Measurements from ENCODE around the gene SELENOO. TPM values are rescaled to one million over a fixed set of nuclear protein-coding genes. Genes with fewer than 3 reads are reported as not detected.

The SELENOO gene
- total RNA-seq, 1 experiment from 2014 or later, result 19.0 TPM

DNA sequence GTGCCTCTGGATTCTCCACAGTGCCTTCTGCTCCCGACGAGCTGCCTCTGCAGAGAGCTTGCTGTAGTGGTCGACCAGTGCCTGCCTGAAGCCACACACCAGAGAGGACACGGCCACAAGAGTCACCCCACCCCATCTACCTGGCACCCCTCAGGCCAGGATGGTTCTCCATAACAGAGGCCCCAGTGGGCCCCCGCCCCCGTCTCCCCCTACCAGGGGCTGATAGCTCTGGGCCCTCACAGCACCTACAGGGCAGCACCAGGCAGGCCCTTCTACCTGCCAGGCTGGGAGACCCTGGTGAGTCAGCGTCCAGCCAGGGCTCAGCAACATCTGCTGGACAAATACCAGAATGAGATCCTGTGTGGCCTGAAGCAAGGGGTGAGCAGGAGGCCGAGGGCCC, 21.7 kb downstream of the SELENOO start:
- Mint-ChIP-seq H3K9me3 (no peaks in the 10 kb centered on the region), H3K4me3 (no peak overlapping the region), H3K4me1 (peaks cover 5 to 9% of the 10 kb centered on the region in 2 experiments), H3K27me3 (ENCODE audit: low read depth) (no peaks in the 10 kb centered on the region), H3K36me3 (ENCODE audit: insufficient read depth in 1 of 3, low read depth in 3 of 3) (peaks cover 15 to 61% (median 53%) of the 10 kb centered on the region in 3 experiments), H3K27ac (no peak overlapping the region)
- no peak overlapping the region for H2BK15ac ChIP-seq (ENCODE audit: low read depth, low read length)
- H4K20me1 ChIP-seq (ENCODE audit: control insufficient read depth, insufficient read depth, insufficient read length), result peaks cover 3% of the 10 kb centered on the region
- no peak overlapping the region for H2BK5ac ChIP-seq (ENCODE audit: insufficient read length, low read length)
- no peak overlapping the region for H3K27ac ChIP-seq (ENCODE audit: insufficient read length, low read depth, low read length)
- H3K14ac ChIP-seq (ENCODE audit: insufficient read depth, low read length), result no peak overlapping the region
- no peak overlapping the region for H3K4ac ChIP-seq (ENCODE audit: low read depth, low read length)
- H3K4me2 ChIP-seq (ENCODE audit: insufficient read depth, insufficient read length, low read length), result no peak overlapping the region
- H4K5ac ChIP-seq (ENCODE audit: insufficient read length, low read depth, low read length), result no peak overlapping the region
- no peak overlapping the region for H3K56ac ChIP-seq (ENCODE audit: insufficient read length, low read depth, low read length)
- no peak overlapping the region for H2AK5ac ChIP-seq (ENCODE audit: insufficient read length, low read length)
- no peak overlapping the region for H3T11ph ChIP-seq (ENCODE audit: low read length)
- no peaks in the 10 kb centered on the region for H3K4me1 ChIP-seq (ENCODE audit: insufficient read depth, low read length)
- no peak overlapping the region for H4K91ac ChIP-seq (ENCODE audit: insufficient read length, low read depth, low read length)
- H3K79me2 ChIP-seq (ENCODE audit: insufficient read depth, low read length), result no peaks in the 10 kb centered on the region
- no peak overlapping the region for H2BK12ac ChIP-seq (ENCODE audit: insufficient read length, low read depth, low read length)
- WGBS (ENCODE audit: extremely low coverage, insufficient read length, low lambda C conversion rate), result no CpG with 5 or more reads among the region's 8 CpGs
- H3K27me3 ChIP-seq (ENCODE audit: insufficient read depth, low read length), result no peaks in the 10 kb centered on the region
- no peaks in the 10 kb centered on the region for H3K23me2 ChIP-seq (ENCODE audit: insufficient read length, low read depth, low read length, poor library complexity, severe bottlenecking)
- H4K8ac ChIP-seq (replicated peaks; ENCODE audit: insufficient read length, low read depth, low read length), result no peak overlapping the region
- no peak overlapping the region for H3K18ac ChIP-seq (ENCODE audit: insufficient read length, low read depth, low read length)
- H3K79me1 ChIP-seq (ENCODE audit: insufficient read depth, low read depth, low read length, poor library complexity, severe bottlenecking), result no peaks in the 10 kb centered on the region
- H3K23ac ChIP-seq (ENCODE audit: insufficient read length, low read depth, low read length), result no peak overlapping the region
- H3K9ac ChIP-seq (ENCODE audit: extremely low read depth, insufficient read length, low read length), result no peak overlapping the region
- H2BK20ac ChIP-seq (ENCODE audit: low read depth, low read length, poor library complexity, severe bottlenecking), result no peak overlapping the region
- H3K9me3 ChIP-seq (ENCODE audit: control insufficient read depth, low read depth, low read length), result no peaks in the 10 kb centered on the region
- no peak for DNase-seq
- no peak overlapping the region for H2BK120ac ChIP-seq (ENCODE audit: low read depth, low read length, poor library complexity, severe bottlenecking)
- TF ChIP-seq, protein P1, sequence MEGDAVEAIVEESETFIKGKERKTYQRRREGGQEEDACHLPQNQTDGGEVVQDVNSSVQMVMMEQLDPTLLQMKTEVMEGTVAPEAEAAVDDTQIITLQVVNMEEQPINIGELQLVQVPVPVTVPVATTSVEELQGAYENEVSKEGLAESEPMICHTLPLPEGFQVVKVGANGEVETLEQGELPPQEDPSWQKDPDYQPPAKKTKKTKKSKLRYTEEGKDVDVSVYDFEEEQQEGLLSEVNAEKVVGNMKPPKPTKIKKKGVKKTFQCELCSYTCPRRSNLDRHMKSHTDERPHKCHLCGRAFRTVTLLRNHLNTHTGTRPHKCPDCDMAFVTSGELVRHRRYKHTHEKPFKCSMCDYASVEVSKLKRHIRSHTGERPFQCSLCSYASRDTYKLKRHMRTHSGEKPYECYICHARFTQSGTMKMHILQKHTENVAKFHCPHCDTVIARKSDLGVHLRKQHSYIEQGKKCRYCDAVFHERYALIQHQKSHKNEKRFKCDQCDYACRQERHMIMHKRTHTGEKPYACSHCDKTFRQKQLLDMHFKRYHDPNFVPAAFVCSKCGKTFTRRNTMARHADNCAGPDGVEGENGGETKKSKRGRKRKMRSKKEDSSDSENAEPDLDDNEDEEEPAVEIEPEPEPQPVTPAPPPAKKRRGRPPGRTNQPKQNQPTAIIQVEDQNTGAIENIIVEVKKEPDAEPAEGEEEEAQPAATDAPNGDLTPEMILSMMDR (conservative IDR thresholded peaks at IDR 0.05), result no peak
- H2AFZ ChIP-seq (ENCODE audit: low read length), result no peak overlapping the region

All from H9 (cell line).